ENCODE data around the gene ARHGAP28. TPM values are rescaled to one million over a fixed set of nuclear protein-coding genes. Genes with fewer than 3 reads are reported as not detected.

Gene ARHGAP28
- total and polyA plus RNA-seq, 2 of the 13 experiments (the other 11 are each of a cell fraction or from before 2014, with no cell fraction given): not detected

DNA sequence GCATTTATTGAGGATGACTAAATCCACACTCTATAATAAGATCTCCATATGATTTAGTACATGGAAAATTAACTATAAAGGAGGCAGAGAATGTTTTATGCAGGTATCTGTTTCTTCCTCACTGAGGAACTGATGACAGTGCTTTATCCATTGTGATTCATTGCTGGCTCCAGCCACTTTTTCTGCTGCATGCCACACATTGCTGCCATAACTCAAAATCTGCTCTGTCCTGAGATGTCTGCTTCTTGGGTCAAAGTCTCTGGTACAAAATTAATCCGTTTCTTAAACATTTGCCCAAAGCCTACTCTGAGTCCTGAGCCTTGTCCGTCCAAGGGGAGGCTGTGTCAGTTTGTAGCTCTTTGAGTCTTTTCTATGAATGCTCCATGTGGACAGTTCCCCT lies 15.5 kb upstream of the ARHGAP28 start:
- ATAC-seq (no peak), FAIRE-seq (no peak), DNase-seq (ENCODE audit: low spot score) (no peak)
- Histone ChIP-seq H3K4me2 (ENCODE audit: low read depth, low read length) (no peak overlapping the region), H3K9ac (ENCODE audit: insufficient read depth, low read depth, low read length) (no peak overlapping the region), H3K27me3 (ENCODE audit: control insufficient read depth in 1 of 2, insufficient read depth in 2 of 2, low read length in 2 of 2) (no peaks in the 10 kb centered on the region), H3K36me3 (replicated peaks in 1 of 2; ENCODE audit: control insufficient read depth in 1 of 2, insufficient read depth in 2 of 2, low read length in 2 of 2) (no peaks in the 10 kb centered on the region), H3K4me3 (replicated peaks in 1 of 3; ENCODE audit: insufficient read depth in 1 of 3, low read depth in 2 of 3, low read length in 3 of 3) (no peak overlapping the region), H3K27ac (ENCODE audit: extremely low read length, insufficient read depth, low read length) (no peak overlapping the region), H3K4me1 (ENCODE audit: insufficient read depth, low read length) (no peaks in the 10 kb centered on the region), H3K9me3 (ENCODE audit: low read length) (no peaks in the 10 kb centered on the region), H4K20me1 (ENCODE audit: insufficient read depth, low read length) (no peaks in the 10 kb centered on the region), H3K79me2 (ENCODE audit: insufficient read depth, low read length) (no peaks in the 10 kb centered on the region), H2AFZ (ENCODE audit: low read length) (no peak overlapping the region)
- intact Hi-C loops (cut with micrococcal nuclease; ENCODE audit: unreplicated experiment) (loop anchor here (10.0 kb wide), 1 partner anchor 49 kb away; no protein-coding TSS in a partner anchor), in situ Hi-C loops (cut with HindIII; ENCODE audit: extremely low pct_ligation_motif_present, low pct_unique_long_range_greater_than_20kb) (no loop called here)
- no peak for TF ChIP-seq NFKB2 (CRISPR knock-in tag; IDR thresholded peaks at IDR 0.05; ENCODE audit: borderline replicate concordance)
- TF ChIP-seq ZNF3 (CRISPR knock-in tag; IDR thresholded peaks at IDR 0.05): no peak
- no peak for TF ChIP-seq AHR (CRISPR knock-in tag; IDR thresholded peaks at IDR 0.05)
- no peak for TF ChIP-seq NFKBIZ (CRISPR knock-in tag; IDR thresholded peaks at IDR 0.05)
- TF ChIP-seq ZNF136 (CRISPR knock-in tag; IDR thresholded peaks at IDR 0.05; ENCODE audit: low read depth): no peak
- TF ChIP-seq KAT7 (CRISPR knock-in tag; IDR thresholded peaks at IDR 0.05; ENCODE audit: borderline replicate concordance): no peak
- TF ChIP-seq GABPB1 (CRISPR knock-in tag; IDR thresholded peaks at IDR 0.05): no peak
- ChIA-PET CTCF (ENCODE audit: low intra/inter-chr PET ratio, low total read pairs) (no interaction called here), POLR2A (no interaction called here)
- 0% methylated on average over 2 of the region's 2 CpGs for WGBS (ENCODE audit: low lambda C conversion rate)
- BruUV-seq (replicated peaks): no TSS peak

DNA sequence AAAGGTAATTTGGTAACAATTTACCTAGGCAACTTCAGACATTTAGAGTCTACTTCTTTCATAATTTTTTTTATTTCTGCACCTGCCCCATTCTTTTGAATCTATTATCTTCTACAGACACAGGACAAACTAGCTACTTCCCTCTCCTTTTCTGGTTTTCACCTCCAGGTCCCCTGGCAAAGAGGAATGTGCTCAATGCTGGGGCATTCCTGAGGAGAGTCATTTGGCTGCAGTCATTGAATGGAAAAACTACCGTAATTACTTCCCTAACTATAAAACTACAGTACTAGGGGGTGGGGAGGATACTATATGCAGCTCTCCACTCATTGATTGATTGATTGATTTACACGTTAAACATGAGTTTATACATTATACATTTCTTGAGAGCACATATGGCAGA lies 11.2 kb upstream of the ARHGAP28 start:
- Histone ChIP-seq H3K27ac (ENCODE audit: extremely low read length, insufficient read depth, low read length) (no peak overlapping the region), H3K27me3 (ENCODE audit: control insufficient read depth in 1 of 2, insufficient read depth in 2 of 2, low read length in 2 of 2) (no peaks in the 10 kb centered on the region), H3K9me3 (ENCODE audit: low read length) (no peaks in the 10 kb centered on the region), H3K79me2 (ENCODE audit: insufficient read depth, low read length) (no peaks in the 10 kb centered on the region), H3K36me3 (replicated peaks in 1 of 2; ENCODE audit: control insufficient read depth in 1 of 2, insufficient read depth in 2 of 2, low read length in 2 of 2) (no peaks in the 10 kb centered on the region), H4K20me1 (ENCODE audit: insufficient read depth, low read length) (no peaks in the 10 kb centered on the region), H2AFZ (ENCODE audit: low read length) (no peak overlapping the region), H3K4me3 (replicated peaks in 1 of 3; ENCODE audit: insufficient read depth in 1 of 3, low read depth in 2 of 3, low read length in 3 of 3) (no peak overlapping the region), H3K4me2 (ENCODE audit: low read depth, low read length) (no peak overlapping the region), H3K9ac (ENCODE audit: insufficient read depth, low read depth, low read length) (no peak overlapping the region), H3K4me1 (ENCODE audit: insufficient read depth, low read length) (no peaks in the 10 kb centered on the region)
- intact Hi-C loops (cut with micrococcal nuclease; ENCODE audit: unreplicated experiment) (loop anchor here (10.0 kb wide), 1 partner anchor 53 kb away; no protein-coding TSS in a partner anchor), in situ Hi-C loops (cut with HindIII; ENCODE audit: extremely low pct_ligation_motif_present, low pct_unique_long_range_greater_than_20kb) (no loop called here)
- DNase-seq (ENCODE audit: low spot score) (no peak), ATAC-seq (no peak), FAIRE-seq (no peak)
- ChIA-PET CTCF (ENCODE audit: low intra/inter-chr PET ratio, low total read pairs) (no interaction called here), POLR2A (no interaction called here)
- WGBS (ENCODE audit: low lambda C conversion rate): 0% methylated on average over 2 of the region's 2 CpGs
- BruUV-seq (replicated peaks): no TSS peak
- TF ChIP-seq PHF5A (CRISPR knock-in tag; IDR thresholded peaks at IDR 0.05; ENCODE audit: low read depth, unreplicated experiment) (no peak), LCORL (IDR thresholded peaks at IDR 0.05) (no peak), LCORL (CRISPR knock-in tag; IDR thresholded peaks at IDR 0.05) (no peak), IKZF1 (IDR thresholded peaks at IDR 0.05) (no peak), ZBTB7A (CRISPR knock-in tag; IDR thresholded peaks at IDR 0.05) (no peak), WIZ (CRISPR knock-in tag; IDR thresholded peaks at IDR 0.05) (no peak), ESRRA (CRISPR knock-in tag; IDR thresholded peaks at IDR 0.05; ENCODE audit: low read depth) (no peak), PCBP1 (IDR thresholded peaks at IDR 0.05; ENCODE audit: borderline replicate concordance, low read depth, low read length) (no peak), JUND (CRISPR knock-in tag; IDR thresholded peaks at IDR 0.05) (no peak)
- TF ChIP-seq, protein P1, sequence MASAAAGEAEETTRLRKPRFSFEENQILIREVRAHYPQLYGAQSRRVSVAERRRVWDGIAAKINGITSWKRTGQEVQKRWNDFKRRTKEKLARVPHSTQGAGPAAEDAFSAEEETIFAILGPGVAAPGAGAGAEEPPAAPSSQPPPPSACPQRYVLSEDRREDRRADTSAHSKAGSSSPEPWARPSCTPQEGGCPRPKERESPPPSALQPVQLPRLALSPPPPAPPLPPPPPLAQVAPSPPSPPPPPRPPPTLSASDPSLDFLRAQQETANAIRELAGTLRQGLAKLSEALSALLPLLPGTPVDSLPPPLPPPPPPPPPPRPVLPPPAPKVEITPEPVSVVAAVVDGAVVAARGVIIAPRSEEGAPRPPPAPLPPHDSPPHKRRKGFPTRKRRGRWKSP (CRISPR knock-in tag; IDR thresholded peaks at IDR 0.05): no peak

Measured in HepG2 (cell line).